ENCODE data around the gene SLC45A1. TPM values are rescaled to one million over a fixed set of nuclear protein-coding genes. Genes with fewer than 3 reads are reported as not detected.

The SLC45A1 gene
- total RNA-seq, 4 donors from 2014 or later = 0.51 to 13.8 (median 7.4) TPM

DNA sequence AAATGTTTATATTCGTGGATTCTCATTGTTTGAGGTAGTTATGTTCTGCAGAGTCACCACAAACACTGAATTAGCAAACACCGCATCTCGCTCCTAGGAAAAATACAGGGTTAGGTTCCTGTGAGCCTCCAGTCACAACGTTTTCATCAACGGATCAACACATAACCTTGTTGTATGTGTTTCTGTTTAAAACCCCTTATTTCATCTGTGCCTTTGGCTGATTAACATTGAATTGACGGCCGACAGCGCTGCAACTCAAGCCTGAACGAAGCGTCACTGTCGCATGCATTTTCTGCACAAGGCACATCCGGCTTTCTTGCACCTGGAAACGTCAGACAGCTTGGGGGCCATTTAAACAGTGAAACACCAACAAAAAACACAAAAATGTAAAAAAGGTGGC, 8.4 kb downstream of the SLC45A1 start:
- Histone ChIP-seq H3K36me3 (no peaks in the 10 kb centered on the region), H3K4me3 (no peak overlapping the region), H3K4me1 (no peaks in the 10 kb centered on the region), H3K27me3 (no peaks in the 10 kb centered on the region), H3K9me3 (no peaks in the 10 kb centered on the region), H3K27ac (no peak overlapping the region)
- TF ChIP-seq POLR2A (IDR thresholded peaks at IDR 0.05) = no peak
- TF ChIP-seq, protein P1, sequence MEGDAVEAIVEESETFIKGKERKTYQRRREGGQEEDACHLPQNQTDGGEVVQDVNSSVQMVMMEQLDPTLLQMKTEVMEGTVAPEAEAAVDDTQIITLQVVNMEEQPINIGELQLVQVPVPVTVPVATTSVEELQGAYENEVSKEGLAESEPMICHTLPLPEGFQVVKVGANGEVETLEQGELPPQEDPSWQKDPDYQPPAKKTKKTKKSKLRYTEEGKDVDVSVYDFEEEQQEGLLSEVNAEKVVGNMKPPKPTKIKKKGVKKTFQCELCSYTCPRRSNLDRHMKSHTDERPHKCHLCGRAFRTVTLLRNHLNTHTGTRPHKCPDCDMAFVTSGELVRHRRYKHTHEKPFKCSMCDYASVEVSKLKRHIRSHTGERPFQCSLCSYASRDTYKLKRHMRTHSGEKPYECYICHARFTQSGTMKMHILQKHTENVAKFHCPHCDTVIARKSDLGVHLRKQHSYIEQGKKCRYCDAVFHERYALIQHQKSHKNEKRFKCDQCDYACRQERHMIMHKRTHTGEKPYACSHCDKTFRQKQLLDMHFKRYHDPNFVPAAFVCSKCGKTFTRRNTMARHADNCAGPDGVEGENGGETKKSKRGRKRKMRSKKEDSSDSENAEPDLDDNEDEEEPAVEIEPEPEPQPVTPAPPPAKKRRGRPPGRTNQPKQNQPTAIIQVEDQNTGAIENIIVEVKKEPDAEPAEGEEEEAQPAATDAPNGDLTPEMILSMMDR (IDR thresholded peaks at IDR 0.05) = no peak
- intact Hi-C loops (cut with DNase I; ENCODE audit: low total_unique reads) = no loop called here
- DNase-seq = no peak

- no peak overlapping the region for H3K27ac ChIP-seq
- TF ChIP-seq, protein P1 (IDR thresholded peaks at IDR 0.05) = no peak
- TF ChIP-seq POLR2A (IDR thresholded peaks at IDR 0.05) = no peak
- no peaks in the 10 kb centered on the region for H3K36me3 ChIP-seq
- no peak for DNase-seq
- H3K4me1 ChIP-seq = no peaks in the 10 kb centered on the region
- no peaks in the 10 kb centered on the region for H3K27me3 ChIP-seq
- no peaks in the 10 kb centered on the region for H3K9me3 ChIP-seq
- no peak overlapping the region for H3K4me3 ChIP-seq
- intact Hi-C loops (cut with DNase I; ENCODE audit: low total_unique reads) = no loop called here
Measured at GRCh38 chr1:8328271-8328670, 10.4 kb downstream of the SLC45A1 start.

GRCh38 chr1:8329439-8329838, 11.5 kb downstream of the SLC45A1 start:
- intact Hi-C loops (cut with DNase I; ENCODE audit: low total_unique reads) = no loop called here
- DNase-seq = no peak
- Histone ChIP-seq H3K27ac (no peak overlapping the region), H3K9me3 (no peaks in the 10 kb centered on the region), H3K4me3 (no peak overlapping the region), H3K4me1 (no peaks in the 10 kb centered on the region), H3K27me3 (no peaks in the 10 kb centered on the region), H3K36me3 (no peaks in the 10 kb centered on the region)
- TF ChIP-seq, protein P1 (IDR thresholded peaks at IDR 0.05) = no peak
- TF ChIP-seq POLR2A (IDR thresholded peaks at IDR 0.05) = no peak

- H3K27ac ChIP-seq = no peak overlapping the region
- H3K4me1 ChIP-seq = no peaks in the 10 kb centered on the region
- H3K36me3 ChIP-seq = no peaks in the 10 kb centered on the region
- intact Hi-C loops (cut with DNase I; ENCODE audit: low total_unique reads) = no loop called here
- no peak for DNase-seq
- no peak overlapping the region for H3K4me3 ChIP-seq
- no peak for TF ChIP-seq POLR2A (IDR thresholded peaks at IDR 0.05)
- TF ChIP-seq, protein P1 (IDR thresholded peaks at IDR 0.05) = no peak
- no peaks in the 10 kb centered on the region for H3K9me3 ChIP-seq
- no peaks in the 10 kb centered on the region for H3K27me3 ChIP-seq
Measured at GRCh38 chr1:8329858-8330257, 11.9 kb downstream of the SLC45A1 start.

DNA sequence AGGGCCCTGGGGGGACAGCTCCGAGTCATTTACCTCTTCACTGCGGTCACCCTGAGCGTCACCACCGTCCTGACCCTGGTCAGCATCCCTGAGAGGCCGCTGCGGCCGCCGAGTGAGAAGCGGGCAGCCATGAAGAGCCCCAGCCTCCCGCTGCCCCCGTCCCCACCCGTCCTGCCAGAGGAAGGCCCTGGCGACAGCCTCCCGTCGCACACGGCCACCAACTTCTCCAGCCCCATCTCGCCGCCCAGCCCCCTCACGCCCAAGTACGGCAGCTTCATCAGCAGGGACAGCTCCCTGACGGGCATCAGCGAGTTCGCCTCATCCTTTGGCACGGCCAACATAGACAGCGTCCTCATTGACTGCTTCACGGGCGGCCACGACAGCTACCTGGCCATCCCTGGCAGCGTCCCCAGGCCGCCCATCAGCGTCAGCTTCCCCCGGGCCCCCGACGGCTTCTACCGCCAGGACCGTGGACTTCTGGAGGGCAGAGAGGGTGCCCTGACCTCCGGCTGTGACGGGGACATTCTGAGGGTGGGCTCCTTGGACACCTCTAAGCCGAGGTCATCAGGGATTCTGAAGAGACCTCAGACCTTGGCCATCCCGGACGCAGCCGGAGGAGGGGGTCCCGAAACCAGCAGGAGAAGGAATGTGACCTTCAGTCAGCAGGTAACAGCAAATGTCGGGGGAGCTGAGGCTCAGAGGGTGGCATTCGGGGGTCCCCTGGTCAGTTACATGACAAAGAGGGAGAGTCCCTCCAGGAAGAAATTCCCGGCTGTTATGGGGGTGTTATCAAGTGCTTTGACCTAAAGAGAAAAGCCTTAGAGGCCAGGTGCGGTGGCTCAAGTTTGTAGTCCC, 12.6 kb downstream of the SLC45A1 start:
- intact Hi-C loops (cut with DNase I; ENCODE audit: low total_unique reads) = no loop called here
- TF ChIP-seq, protein P1 (IDR thresholded peaks at IDR 0.05) = no peak
- no peak for TF ChIP-seq POLR2A (IDR thresholded peaks at IDR 0.05)
- no peaks in the 10 kb centered on the region for H3K36me3 ChIP-seq

More for the DNA sequence above, 12.6 kb downstream of the SLC45A1 start:
- H3K27ac ChIP-seq = no peak overlapping the region
- DNase-seq = no peak
- H3K9me3 ChIP-seq = no peaks in the 10 kb centered on the region
- no peak overlapping the region for H3K4me3 ChIP-seq
- H3K27me3 ChIP-seq = no peaks in the 10 kb centered on the region
- H3K4me1 ChIP-seq = no peaks in the 10 kb centered on the region

Data from uterus (tissue), 4 donors.